Measurements from ENCODE around the gene USP2. TPM values are rescaled to one million over a fixed set of nuclear protein-coding genes. Genes with fewer than 3 reads are reported as not detected.
A peak's percentile ranks its signal among the peaks of the same experiment; 100 is the strongest.
"Not testable (repeated sequence)": the region's sequence is repeated elsewhere in the genome, so short reads cannot be mapped to it uniquely, and the experiment has no call there.

The USP2 gene
- total RNA-seq, 1 donor, result 0.43 TPM

GRCh38 chr11:119388103-119388502, 6.6 kb upstream of the USP2 start:
- no peak for TF ChIP-seq CTCF (IDR thresholded peaks at IDR 0.05; ENCODE audit: insufficient read depth, low read depth, low read length)
- H3K4me3 ChIP-seq (ENCODE audit: low read depth, low read length), result no peak overlapping the region
- DNase-seq (ENCODE audit: low read depth), result no peak

DNA sequence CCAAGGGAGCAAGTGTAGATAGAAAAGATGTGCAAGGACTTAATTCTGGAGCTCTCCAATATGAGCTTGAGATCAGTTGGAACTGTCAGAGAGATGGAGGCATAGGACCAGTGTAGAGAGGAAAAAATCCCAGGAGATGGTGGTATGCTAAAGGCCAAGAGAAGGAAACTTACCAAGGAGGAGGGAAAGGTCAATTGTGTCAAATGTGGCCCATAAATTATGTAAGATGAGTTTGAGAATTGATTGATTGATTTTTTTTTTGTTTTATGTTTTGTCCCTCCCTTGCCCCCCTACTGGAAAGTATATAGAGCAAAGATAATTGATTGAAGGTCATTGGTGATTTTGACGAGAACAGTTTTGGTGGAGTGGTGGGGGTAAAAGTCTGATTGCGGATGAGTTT, 2.8 kb upstream of the USP2 start:
- TF ChIP-seq CTCF (IDR thresholded peaks at IDR 0.05; ENCODE audit: insufficient read depth, low read depth, low read length), result no peak
- H3K4me3 ChIP-seq (ENCODE audit: low read depth, low read length), result no peak overlapping the region
- no peak for DNase-seq (ENCODE audit: low read depth)

GRCh38 chr11:119382513-119382912, 1.0 kb upstream of the USP2 start:
- not testable (repeated sequence) for H3K4me3 ChIP-seq (ENCODE audit: low read depth, low read length); DNase-seq (ENCODE audit: low read depth)

GRCh38 chr11:119382101-119382500, 611 bp upstream of the USP2 start:
- no peak for TF ChIP-seq CTCF (IDR thresholded peaks at IDR 0.05; ENCODE audit: insufficient read depth, low read depth, low read length)
- DNase-seq (ENCODE audit: low read depth), result no peak
- peak overlapping the region; percentile 59 for H3K4me3 ChIP-seq (ENCODE audit: low read depth, low read length)

- DNase-seq (ENCODE audit: low read depth), result no peak
- TF ChIP-seq CTCF (IDR thresholded peaks at IDR 0.05; ENCODE audit: insufficient read depth, low read depth, low read length), result no peak
- H3K4me3 ChIP-seq (ENCODE audit: low read depth, low read length), result peak overlapping the region; percentile 62
Measured at GRCh38 chr11:119380827-119381180, 686 bp downstream of the USP2 start.

DNA sequence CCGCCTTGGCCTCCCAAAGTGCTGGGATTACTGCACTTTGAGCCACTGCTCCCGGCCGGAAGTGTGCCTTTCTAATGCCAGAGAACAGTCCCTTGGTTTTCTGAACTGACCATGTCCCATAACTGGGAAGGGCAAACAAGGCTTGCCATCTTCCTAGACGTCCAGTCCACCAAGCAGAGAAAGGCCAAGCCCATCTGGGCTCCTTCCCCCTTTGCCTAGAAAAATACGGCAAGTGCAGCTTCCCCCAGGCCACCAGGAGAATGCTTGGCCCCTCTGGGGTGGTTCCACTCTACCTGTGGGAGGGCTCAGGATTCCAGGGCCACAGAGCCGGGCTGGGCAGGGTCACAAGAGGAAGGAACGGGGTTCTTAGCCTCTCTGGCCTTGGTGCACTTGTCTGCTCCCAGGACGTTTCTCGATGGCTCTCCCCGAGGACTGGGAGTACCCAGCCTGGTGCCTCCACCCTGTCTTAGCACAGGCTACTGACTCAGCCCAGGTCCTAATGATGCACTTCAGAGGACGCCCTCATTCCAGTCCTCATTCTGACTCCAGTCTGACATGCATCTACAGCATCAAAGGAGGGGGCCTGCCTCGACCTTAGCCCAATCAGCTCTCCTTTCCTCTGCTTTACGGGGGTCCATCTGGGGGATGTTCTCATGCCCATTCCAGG, 1.2 kb downstream of the USP2 start:
- no peak for DNase-seq (ENCODE audit: low read depth)
- TF ChIP-seq CTCF (IDR thresholded peaks at IDR 0.05; ENCODE audit: insufficient read depth, low read depth, low read length), result no peak
- H3K4me3 ChIP-seq (ENCODE audit: low read depth, low read length), result no peak overlapping the region

- no peak overlapping the region for H3K4me3 ChIP-seq (ENCODE audit: low read depth, low read length)
- no peak for DNase-seq (ENCODE audit: low read depth)
- no peak for TF ChIP-seq CTCF (IDR thresholded peaks at IDR 0.05; ENCODE audit: insufficient read depth, low read depth, low read length)
Measured at GRCh38 chr11:119378851-119379465, 2.5 kb downstream of the USP2 start.

Measured in fibroblast of villous mesenchyme (primary cell).